Epithelial cell of proximal tubule (primary cell): ENCODE measurements around the gene EPHX1. TPM values are rescaled to one million over a fixed set of nuclear protein-coding genes. Genes with fewer than 3 reads are reported as not detected.
"Not testable (repeated sequence)": the region's sequence is repeated elsewhere in the genome, so short reads cannot be mapped to it uniquely, and the experiment has no call there.

Experiments
- DNase-seq: peaks from one replicate; pipeline ENCODE4 v3.0.0-alpha.2; 2011; ENCODE audit warnings: low read depth
- H3K4me3 ChIP-seq: 2 replicates; pipeline ENCODE4 v1.5.1; 2011; ENCODE audit warnings: low read depth, mild to moderate bottlenecking, low read length
- total RNA-seq: library from RNA; depleted of rRNA; stranded (reverse); fragments of >200 nt; gene quantifications from 2 replicates; pipeline ENCODE4 v1.2.3, GENCODE V29; 2015
- TF ChIP-seq, protein P1 (sequence below): conservative IDR thresholded peaks from 2 replicates; pipeline ENCODE4 v1.5.1; 2012; ENCODE audit warnings: low read depth, mild to moderate bottlenecking, low read length

The EPHX1 gene
- total RNA-seq, 1 donor from 2014 or later, result 20.1 TPM

DNA sequence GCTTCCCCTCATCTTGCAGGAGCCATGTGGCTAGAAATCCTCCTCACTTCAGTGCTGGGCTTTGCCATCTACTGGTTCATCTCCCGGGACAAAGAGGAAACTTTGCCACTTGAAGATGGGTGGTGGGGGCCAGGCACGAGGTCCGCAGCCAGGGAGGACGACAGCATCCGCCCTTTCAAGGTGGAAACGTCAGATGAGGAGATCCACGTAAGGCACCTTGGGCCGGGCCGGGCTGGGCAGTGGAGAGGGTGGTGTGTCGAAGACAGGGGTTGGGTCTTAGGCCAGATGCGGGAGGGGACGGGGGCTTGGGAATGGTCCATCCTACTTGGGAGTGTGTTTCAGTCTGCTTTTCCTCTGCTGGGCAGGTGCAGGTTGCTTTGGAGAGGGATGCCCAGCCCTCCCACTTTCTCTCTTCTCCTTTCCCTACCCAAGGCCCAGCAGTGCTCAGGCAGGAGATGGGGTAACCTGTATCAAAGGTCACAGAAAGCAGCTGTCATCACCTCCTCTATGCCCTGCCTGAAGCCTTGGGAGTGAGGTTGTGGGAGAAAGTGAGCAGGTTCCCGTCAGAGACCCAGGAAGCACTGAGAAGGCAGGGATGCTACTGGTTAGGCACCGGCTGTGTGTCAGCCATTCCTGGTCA, 18.9 kb downstream of the EPHX1 start:
- TF ChIP-seq, protein P1, sequence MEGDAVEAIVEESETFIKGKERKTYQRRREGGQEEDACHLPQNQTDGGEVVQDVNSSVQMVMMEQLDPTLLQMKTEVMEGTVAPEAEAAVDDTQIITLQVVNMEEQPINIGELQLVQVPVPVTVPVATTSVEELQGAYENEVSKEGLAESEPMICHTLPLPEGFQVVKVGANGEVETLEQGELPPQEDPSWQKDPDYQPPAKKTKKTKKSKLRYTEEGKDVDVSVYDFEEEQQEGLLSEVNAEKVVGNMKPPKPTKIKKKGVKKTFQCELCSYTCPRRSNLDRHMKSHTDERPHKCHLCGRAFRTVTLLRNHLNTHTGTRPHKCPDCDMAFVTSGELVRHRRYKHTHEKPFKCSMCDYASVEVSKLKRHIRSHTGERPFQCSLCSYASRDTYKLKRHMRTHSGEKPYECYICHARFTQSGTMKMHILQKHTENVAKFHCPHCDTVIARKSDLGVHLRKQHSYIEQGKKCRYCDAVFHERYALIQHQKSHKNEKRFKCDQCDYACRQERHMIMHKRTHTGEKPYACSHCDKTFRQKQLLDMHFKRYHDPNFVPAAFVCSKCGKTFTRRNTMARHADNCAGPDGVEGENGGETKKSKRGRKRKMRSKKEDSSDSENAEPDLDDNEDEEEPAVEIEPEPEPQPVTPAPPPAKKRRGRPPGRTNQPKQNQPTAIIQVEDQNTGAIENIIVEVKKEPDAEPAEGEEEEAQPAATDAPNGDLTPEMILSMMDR, result no peak
- no peak for DNase-seq
- no peak overlapping the region for H3K4me3 ChIP-seq

DNA sequence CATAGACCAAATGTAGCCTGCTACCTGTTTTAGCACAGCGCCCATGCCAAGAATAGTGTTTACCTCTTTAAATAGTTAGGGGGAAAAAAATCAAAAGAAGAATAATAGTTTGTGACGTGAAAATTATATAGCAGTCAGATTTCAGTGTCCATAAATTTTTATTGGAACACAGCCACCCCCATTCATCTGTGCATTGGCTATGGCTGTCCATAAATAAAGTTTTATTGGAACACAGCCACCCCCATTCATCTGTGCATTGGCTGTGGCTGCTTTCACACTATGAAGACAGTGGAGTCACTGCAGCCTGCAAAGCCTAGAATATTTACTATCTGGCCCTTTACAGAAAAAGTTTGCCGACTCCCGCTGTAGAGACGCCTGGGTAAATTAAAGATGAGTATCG, 20.9 kb downstream of the EPHX1 start:
- H3K4me3 ChIP-seq, result no peak overlapping the region
- no peak for DNase-seq
- TF ChIP-seq, protein P1, result no peak

DNA sequence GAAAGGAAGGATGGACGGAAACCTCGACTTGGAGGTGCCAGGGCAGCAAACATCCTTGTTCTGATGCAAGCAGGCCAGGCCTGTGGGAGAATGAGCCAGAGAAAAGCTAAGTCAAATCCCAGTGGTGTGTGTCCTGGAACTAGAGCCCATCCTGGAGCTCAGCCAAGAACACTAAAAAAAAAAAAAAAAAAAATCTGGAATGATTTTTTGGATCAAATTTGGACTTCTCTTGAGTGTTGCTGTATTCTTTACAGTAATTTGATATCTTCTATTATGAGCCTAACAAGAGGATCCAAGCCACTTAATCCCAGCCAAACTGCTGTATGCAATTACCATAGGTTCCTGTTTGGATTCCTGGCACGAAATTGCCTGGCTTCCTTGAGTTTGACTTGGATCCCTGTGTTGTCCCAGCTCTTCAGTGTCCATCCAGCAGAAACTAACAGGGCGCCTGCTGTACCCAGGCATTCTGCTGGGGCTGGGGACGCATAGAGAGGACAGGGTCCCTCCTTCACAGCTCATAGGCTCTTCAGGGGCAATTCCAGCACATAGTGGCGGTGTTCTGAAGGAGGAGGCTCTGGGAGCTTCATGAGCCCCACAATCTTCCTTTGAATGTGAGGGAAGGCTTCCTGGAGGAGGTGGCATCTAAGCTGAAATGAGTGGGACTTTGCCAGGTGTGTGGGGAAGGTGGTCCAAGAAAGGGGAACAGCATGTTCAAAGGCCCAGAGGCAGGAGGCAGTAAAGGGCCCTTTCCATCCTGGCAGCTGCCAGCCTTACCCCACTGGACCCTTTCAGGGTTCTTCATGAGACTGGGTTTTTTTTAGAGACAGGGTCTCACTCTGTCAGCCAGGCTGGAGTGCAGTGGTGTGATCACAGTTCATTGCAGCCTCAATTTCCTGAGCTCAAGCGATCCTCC, 24.7 kb downstream of the EPHX1 start:
- TF ChIP-seq, protein P1, result no peak
- H3K4me3 ChIP-seq, result no peak overlapping the region
- no peak for DNase-seq

DNA sequence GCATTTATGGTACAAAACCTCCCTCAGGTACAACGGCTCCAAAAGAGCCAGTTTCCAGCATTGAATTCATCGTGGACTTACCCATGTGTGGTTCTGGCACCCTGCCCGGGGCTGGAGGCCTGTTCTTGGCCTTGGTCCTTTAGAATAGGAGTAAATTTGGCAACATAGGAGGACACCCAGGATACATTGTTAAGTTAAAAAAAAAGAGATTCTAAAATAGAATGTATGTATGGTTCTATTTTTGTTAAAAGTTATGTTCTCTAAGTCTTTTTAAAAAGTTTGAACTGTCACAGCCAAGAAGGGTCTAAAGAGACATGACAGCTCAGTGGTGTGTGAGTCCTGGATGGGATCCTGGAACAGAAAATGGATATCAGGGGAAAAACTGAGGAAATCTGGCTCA, 25.9 kb downstream of the EPHX1 start:
- H3K4me3 ChIP-seq, result no peak overlapping the region
- TF ChIP-seq, protein P1, result no peak
- no peak for DNase-seq

DNA sequence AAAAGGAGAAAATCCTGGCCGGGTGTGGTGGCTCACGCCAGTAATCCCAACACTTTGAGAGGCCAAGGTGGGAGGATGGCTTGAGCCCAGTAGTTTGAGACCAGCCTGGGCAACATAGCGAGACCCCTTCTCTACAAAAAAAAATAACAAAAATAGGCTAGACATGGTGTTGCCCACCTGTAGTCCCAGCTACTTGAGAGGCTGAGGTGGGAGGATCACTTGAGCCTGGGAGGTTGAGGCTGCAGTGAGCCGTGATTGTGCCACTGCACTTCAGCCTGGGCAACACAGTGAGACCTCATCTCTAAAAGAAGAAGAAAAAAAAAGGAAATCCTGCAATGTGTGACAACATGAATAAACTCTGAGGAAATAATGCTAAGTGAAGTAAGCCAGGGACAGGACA, 26.4 kb downstream of the EPHX1 start:
- H3K4me3 ChIP-seq, DNase-seq: not testable (repeated sequence)

DNA sequence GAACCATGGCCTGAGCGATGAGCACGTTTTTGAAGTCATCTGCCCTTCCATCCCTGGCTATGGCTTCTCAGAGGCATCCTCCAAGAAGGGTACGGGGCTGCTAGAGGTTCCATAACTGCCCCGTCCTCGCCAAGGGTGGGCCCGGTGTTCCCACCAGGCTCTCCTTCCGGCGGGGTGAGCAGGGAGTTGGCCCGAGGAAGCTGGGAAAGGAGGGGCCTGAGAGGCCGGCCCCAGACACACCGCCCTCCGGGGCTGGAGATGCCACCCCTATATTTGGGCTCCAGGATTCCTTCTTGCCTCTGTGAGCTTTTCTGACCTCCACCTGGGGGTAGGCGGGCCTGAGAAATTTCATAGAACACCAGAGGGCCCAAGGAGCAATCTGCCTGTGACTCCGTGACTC, 28.9 kb downstream of the EPHX1 start:
- DNase-seq, result no peak
- TF ChIP-seq, protein P1, result no peak
- H3K4me3 ChIP-seq, result no peak overlapping the region

DNA sequence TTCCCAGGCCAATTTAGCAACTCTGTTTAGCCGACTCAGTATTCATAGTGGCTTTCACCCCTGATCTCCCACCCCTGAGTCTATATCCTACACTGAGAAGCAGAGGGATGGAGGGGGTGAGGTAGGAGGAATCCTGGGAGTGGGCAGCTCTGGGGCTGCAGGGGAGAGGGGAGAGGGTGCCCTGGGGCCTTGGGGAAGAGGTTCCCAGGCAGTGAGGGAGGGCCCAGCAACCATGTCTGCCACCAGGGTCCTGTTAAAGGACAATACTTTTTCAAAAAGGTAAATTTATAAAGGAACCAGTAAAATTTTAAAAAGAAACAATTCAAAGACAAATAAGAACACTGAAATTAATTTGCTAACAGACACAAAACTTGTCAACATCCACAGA, 30.3 kb downstream of the EPHX1 start:
- H3K4me3 ChIP-seq, result no peak overlapping the region
- no peak for DNase-seq
- TF ChIP-seq, protein P1, result no peak
